ENCODE data around the gene ATP5F1E.

ATP5F1E gene

GRCh38 chr20:59007665-59008511 is 24.2 kb downstream of the ATP5F1E start:
- Histone ChIP-seq H3K27me3 (replicated peaks in 2 of 5; ENCODE audit: control insufficient read depth in 4 of 5, insufficient read depth in 5 of 5, low read length in 4 of 5) (no peaks in the 10 kb centered on the region), H3K4me1 (ENCODE audit: control extremely low read depth in 1 of 4, control insufficient read depth in 4 of 4, insufficient read depth in 4 of 4, low read length in 3 of 4) (peaks cover 0 to 77% (median 53%) of the 10 kb centered on the region in 4 experiments), H3K36me3 (ENCODE audit: control insufficient read depth in 4 of 4, insufficient read depth in 4 of 4, low read length in 3 of 4) (peaks cover 0 to 5% (median 2%) of the 10 kb centered on the region in 4 experiments), H3K9me3 (ENCODE audit: control extremely low read depth in 1 of 5, control insufficient read depth in 4 of 5, insufficient read depth in 2 of 5, low read depth in 1 of 5, low read length in 4 of 5) (no peaks in the 10 kb centered on the region), H3K4me3 (ENCODE audit: control insufficient read depth in 1 of 7, extremely low read depth in 1 of 7, insufficient read depth in 4 of 7, low read depth in 2 of 7, low read length in 6 of 7) (peak overlapping the region; percentile 3 to 77 (median 63)), H3K27ac (ENCODE audit: insufficient read depth in 1 of 2, low read depth in 1 of 2, low read length in 2 of 2, poor library complexity in 1 of 2, severe bottlenecking in 2 of 2) (peak overlapping the region in 1 of 2 experiments; percentile 78)
- ChIA-PET CTCF (interaction anchor here (0.8 to 1.6 kb wide), 5 partner anchors 10 to 24 kb away, joined by 3 to 7 read pairs (median 4); partner anchors contain the start of gene ATP5F1E), POLR2A (interaction anchor here (1.8 kb wide), 1 partner anchor 24 kb away, joined by 8 read pairs; the partner anchor contains the start of gene ATP5F1E)
- peak; percentile 72 to 94 (median 93) for DNase-seq
- WGBS (ENCODE audit: insufficient coverage) = 41% methylated on average over 20 of the region's 24 CpGs

- Histone ChIP-seq H3K36me3 (ENCODE audit: control insufficient read depth in 4 of 4, insufficient read depth in 4 of 4, low read length in 3 of 4) (peaks cover 0 to 9% (median 3%) of the 10 kb centered on the region in 4 experiments), H3K9me3 (ENCODE audit: control extremely low read depth in 1 of 5, control insufficient read depth in 4 of 5, insufficient read depth in 2 of 5, low read depth in 1 of 5, low read length in 4 of 5) (no peaks in the 10 kb centered on the region), H3K4me3 (ENCODE audit: control insufficient read depth in 1 of 7, extremely low read depth in 1 of 7, insufficient read depth in 4 of 7, low read depth in 2 of 7, low read length in 6 of 7) (peak within 1 kb of the TSS; percentile 21 to 77 (median 70)), H3K27ac (ENCODE audit: insufficient read depth in 1 of 2, low read depth in 1 of 2, low read length in 2 of 2, poor library complexity in 1 of 2, severe bottlenecking in 2 of 2) (peak within 1 kb of the TSS in 1 of 2 experiments; percentile 78), H3K27me3 (replicated peaks in 2 of 5; ENCODE audit: control insufficient read depth in 4 of 5, insufficient read depth in 5 of 5, low read length in 4 of 5) (no peaks in the 10 kb centered on the region), H3K4me1 (ENCODE audit: control extremely low read depth in 1 of 4, control insufficient read depth in 4 of 4, insufficient read depth in 4 of 4, low read length in 3 of 4) (peaks cover 0 to 77% (median 53%) of the 10 kb centered on the region in 4 experiments)
- peak in 2 of 3 donors; percentile 42 to 63 for DNase-seq
- under 1% methylated on average over 69 of the region's 82 CpGs for WGBS (ENCODE audit: insufficient coverage)
- ChIA-PET POLR2A (interaction anchor here (1.8 to 2.8 kb wide), 2 partner anchors 25 kb away, joined by 8 to 9 read pairs; partner anchors contain the start of gene ATP5F1E), CTCF (interaction anchor here (1.0 kb wide), 1 partner anchor 12 kb away, joined by 3 read pairs; the partner anchor contains the start of gene TUBB1)
These were observed 25.1 kb downstream of the ATP5F1E start, which contains the start of gene CTSZ for GRCh38 chr20:59006864-59007664. Gene CTSZ, minus strand, starts transcription at chr20:59007254. Its CDS starts 126 bp downstream, at chr20:59007128.

GRCh38 chr20:59006167-59006863 is 25.8 kb downstream of the ATP5F1E start:
- Histone ChIP-seq H3K4me3 (ENCODE audit: control insufficient read depth in 1 of 7, extremely low read depth in 1 of 7, insufficient read depth in 4 of 7, low read depth in 2 of 7, low read length in 6 of 7) (peak overlapping the region in 6 of 7 experiments; percentile 48 to 77 (median 70)), H3K27ac (ENCODE audit: insufficient read depth in 1 of 2, low read depth in 1 of 2, low read length in 2 of 2, poor library complexity in 1 of 2, severe bottlenecking in 2 of 2) (peak overlapping the region in 1 of 2 experiments; percentile 78), H3K36me3 (ENCODE audit: control insufficient read depth in 4 of 4, insufficient read depth in 4 of 4, low read length in 3 of 4) (peaks cover 0 to 17% (median 9%) of the 10 kb centered on the region in 4 experiments), H3K9me3 (ENCODE audit: control extremely low read depth in 1 of 5, control insufficient read depth in 4 of 5, insufficient read depth in 2 of 5, low read depth in 1 of 5, low read length in 4 of 5) (no peaks in the 10 kb centered on the region), H3K4me1 (ENCODE audit: control extremely low read depth in 1 of 4, control insufficient read depth in 4 of 4, insufficient read depth in 4 of 4, low read length in 3 of 4) (peaks cover 0 to 70% (median 48%) of the 10 kb centered on the region in 4 experiments), H3K27me3 (replicated peaks in 2 of 5; ENCODE audit: control insufficient read depth in 4 of 5, insufficient read depth in 5 of 5, low read length in 4 of 5) (no peaks in the 10 kb centered on the region)
- ChIA-PET CTCF (interaction anchor here (1.0 kb wide), 1 partner anchor 13 kb away, joined by 3 read pairs; the partner anchor contains the start of gene TUBB1), POLR2A (interaction anchor here (2.8 kb wide), 1 partner anchor 26 kb away, joined by 9 read pairs; the partner anchor contains the start of gene ATP5F1E)
- DNase-seq = no peak
- 56% methylated on average over 26 of the region's 29 CpGs for WGBS (ENCODE audit: insufficient coverage)

GRCh38 chr20:59005523-59006166 is 26.5 kb downstream of the ATP5F1E start:
- peak overlapping the region in 1 of 2 experiments; percentile 78 for H3K27ac ChIP-seq (ENCODE audit: insufficient read depth in 1 of 2, low read depth in 1 of 2, low read length in 2 of 2, poor library complexity in 1 of 2, severe bottlenecking in 2 of 2)
- H3K4me3 ChIP-seq (ENCODE audit: control insufficient read depth in 1 of 7, extremely low read depth in 1 of 7, insufficient read depth in 4 of 7, low read depth in 2 of 7, low read length in 6 of 7) = peak overlapping the region in 5 of 7 experiments; percentile 19 to 77 (median 70)
- WGBS (ENCODE audit: insufficient coverage) = 25% methylated on average over 1 of the region's 3 CpGs
- H3K27me3 ChIP-seq (replicated peaks in 2 of 5; ENCODE audit: control insufficient read depth in 4 of 5, insufficient read depth in 5 of 5, low read length in 4 of 5) = no peaks in the 10 kb centered on the region
- POLR2A ChIA-PET = interaction anchor here (0.8 to 2.8 kb wide), 2 partner anchors 11 to 26 kb away, joined by 3 to 9 read pairs; partner anchors contain the start of gene ATP5F1E
- no peaks in the 10 kb centered on the region for H3K9me3 ChIP-seq (ENCODE audit: control extremely low read depth in 1 of 5, control insufficient read depth in 4 of 5, insufficient read depth in 2 of 5, low read depth in 1 of 5, low read length in 4 of 5)
- no peak for DNase-seq
- peaks cover 0 to 22% (median 11%) of the 10 kb centered on the region in 4 experiments for H3K36me3 ChIP-seq (ENCODE audit: control insufficient read depth in 4 of 4, insufficient read depth in 4 of 4, low read length in 3 of 4)
- H3K4me1 ChIP-seq (ENCODE audit: control extremely low read depth in 1 of 4, control insufficient read depth in 4 of 4, insufficient read depth in 4 of 4, low read length in 3 of 4) = peaks cover 0 to 63% (median 43%) of the 10 kb centered on the region in 4 experiments
- CTCF ChIA-PET = interaction anchor here (1.0 kb wide), 1 partner anchor 14 kb away, joined by 3 read pairs; the partner anchor contains the start of gene TUBB1

- peak overlapping the region in 1 of 2 experiments; percentile 66 for H3K27ac ChIP-seq (ENCODE audit: insufficient read depth in 1 of 2, low read depth in 1 of 2, low read length in 2 of 2, poor library complexity in 1 of 2, severe bottlenecking in 2 of 2)
- peaks cover 0 to 26% (median 12%) of the 10 kb centered on the region in 4 experiments for H3K36me3 ChIP-seq (ENCODE audit: control insufficient read depth in 4 of 4, insufficient read depth in 4 of 4, low read length in 3 of 4)
- H3K9me3 ChIP-seq (ENCODE audit: control extremely low read depth in 1 of 5, control insufficient read depth in 4 of 5, insufficient read depth in 2 of 5, low read depth in 1 of 5, low read length in 4 of 5) = no peaks in the 10 kb centered on the region
- ChIA-PET POLR2A (interaction anchor here (0.8 to 2.8 kb wide), 2 partner anchors 12 to 27 kb away, joined by 3 to 9 read pairs; partner anchors contain the start of gene ATP5F1E), CTCF (no interaction called here)
- H3K4me1 ChIP-seq (ENCODE audit: control extremely low read depth in 1 of 4, control insufficient read depth in 4 of 4, insufficient read depth in 4 of 4, low read length in 3 of 4) = peaks cover 0 to 56% (median 41%) of the 10 kb centered on the region in 4 experiments
- H3K4me3 ChIP-seq (ENCODE audit: control insufficient read depth in 1 of 7, extremely low read depth in 1 of 7, insufficient read depth in 4 of 7, low read depth in 2 of 7, low read length in 6 of 7) = peak overlapping the region in 5 of 7 experiments; percentile 10 to 72 (median 48)
- no peaks in the 10 kb centered on the region for H3K27me3 ChIP-seq (replicated peaks in 2 of 5; ENCODE audit: control insufficient read depth in 4 of 5, insufficient read depth in 5 of 5, low read length in 4 of 5)
- DNase-seq = peak; percentile 36 to 85 (median 84)
- WGBS (ENCODE audit: insufficient coverage) = 9% methylated on average over 10 of the region's 17 CpGs
These were observed 27.2 kb downstream of the ATP5F1E start for GRCh38 chr20:59004763-59005522.
